Activated T-cell treated with anti-CD3 and anti-CD28 coated beads for 4 hours (primary cell): ENCODE measurements around the gene NEUROD2.

Source experiments
- DNase-seq: peaks from one replicate; pipeline ENCODE4 v3.0.0-alpha.2; 2020

NEUROD2 gene

DNA sequence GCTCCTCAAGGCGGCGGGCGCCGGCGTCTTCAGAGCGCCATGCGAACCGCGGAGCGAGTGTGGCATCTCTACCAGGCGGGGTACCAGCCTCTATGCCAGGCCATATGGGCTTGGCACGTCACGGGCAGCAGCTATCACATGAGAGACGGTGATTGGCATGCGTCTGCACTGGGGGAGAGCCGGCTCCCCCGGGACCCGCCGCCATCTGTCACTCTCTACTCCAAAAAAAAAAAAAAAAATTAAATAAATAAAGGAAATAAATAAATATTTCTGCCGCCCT lies at the start of gene NEUROD2:
Gene NEUROD2, minus strand, starts transcription at position 70 of the 280 bp plus-strand sequence. CDS start 1,321 bp downstream, outside the sequence.
- no peak for DNase-seq

DNA sequence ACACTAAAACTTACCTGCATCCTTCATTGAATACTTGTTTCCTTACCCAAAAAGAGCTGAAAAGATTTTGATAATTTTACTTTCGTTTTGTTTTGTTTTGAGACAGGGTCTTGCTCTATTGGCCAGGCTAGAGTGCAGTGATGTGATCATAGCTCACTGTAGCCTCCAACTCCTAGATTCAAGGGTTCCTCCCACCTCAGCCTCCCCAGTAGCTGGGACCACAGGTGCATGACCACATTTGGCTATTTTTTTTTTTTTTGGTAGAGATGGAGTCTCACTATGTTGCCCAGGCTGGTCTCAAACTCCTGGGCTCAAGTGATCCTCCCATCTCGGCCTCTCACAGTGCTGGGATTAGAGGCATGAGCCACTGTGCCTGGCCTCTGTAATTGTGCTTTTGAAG lies 47.4 kb upstream of the NEUROD2 start:
- DNase-seq, result no peak

DNA sequence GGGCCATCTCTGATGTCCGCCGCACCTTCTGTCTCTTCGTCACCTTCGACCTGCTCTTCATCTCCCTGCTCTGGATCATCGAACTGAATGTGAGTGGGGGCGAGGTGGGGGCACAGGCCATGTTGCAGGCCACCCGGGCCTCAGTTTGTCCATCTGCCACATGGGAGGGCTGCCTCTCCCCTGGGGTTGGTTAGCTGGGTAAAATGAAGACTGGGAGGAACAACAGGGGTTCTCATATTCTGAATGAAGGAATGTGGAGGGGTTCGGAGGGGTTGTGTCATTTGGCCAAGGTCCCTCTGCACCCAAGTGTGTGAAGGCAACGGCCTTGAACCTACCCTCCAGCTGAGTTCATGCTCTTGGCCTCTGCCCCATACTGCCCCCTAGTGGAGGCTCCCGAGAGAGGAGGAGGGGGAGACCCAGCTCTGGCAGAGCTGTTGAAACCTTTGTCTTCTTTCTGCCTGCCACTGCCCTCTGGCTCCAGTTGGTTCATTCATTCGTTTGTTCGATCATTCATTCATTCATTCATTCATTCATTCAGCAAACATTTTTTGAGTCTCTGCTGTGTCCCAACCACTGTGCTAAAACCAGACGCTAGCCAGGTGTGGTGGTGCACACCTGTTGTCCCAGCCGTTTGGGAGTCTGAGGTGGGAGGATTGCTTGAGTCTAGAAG lies 46.1 kb upstream of the NEUROD2 start:
- peak; percentile 72 for DNase-seq

DNA sequence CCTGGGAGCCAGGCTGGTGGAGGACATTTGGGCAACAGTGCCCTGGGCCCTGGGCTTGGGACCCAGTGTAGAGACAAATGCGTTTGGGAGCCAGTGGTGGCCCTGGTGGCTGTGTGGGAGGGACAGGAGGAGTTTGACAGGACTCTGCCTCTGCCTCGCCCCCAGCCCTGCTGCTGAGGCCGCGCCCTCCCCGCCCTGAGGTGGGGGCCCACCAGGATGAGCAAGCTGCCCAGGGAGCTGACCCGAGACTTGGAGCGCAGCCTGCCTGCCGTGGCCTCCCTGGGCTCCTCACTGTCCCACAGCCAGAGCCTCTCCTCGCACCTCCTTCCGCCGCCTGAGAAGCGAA lies 45.6 kb upstream of the NEUROD2 start:
- no peak for DNase-seq

DNA sequence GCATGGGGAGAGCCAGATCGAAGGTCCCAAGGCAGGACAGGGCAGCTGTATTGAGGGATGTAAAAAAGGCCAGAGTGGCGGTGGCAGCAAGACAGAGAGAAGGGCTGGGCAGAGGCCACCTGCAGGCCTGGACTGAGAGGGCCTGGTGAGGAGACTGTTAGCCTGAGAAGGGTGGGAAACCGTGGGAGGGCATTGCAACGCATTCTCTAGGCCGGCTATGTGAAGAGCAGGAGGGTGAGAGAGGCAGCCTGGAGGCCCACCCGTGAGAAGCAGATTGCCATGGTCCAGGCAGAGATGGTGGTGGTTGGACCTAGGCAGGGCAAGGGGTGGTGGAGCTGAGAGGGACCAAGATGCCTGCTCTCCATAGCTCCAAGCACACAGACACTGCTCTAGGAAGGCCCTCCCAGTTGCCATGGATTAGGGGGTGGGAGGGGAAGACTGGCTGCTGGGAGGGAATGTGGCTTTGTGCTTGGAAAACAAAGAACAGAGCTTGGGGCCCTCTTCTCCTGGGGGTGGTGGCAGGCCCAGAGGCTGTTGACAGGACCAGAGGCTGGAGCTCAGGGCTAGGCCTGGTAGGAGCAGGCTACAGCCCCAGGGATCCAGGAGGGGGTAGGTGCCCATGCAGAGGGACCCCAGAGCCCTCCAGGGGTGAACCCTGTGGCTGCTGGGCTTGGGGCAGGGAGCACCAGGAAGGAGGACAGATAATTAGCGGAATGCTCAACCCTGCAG lies 45.0 kb upstream of the NEUROD2 start:
- no peak for DNase-seq

DNA sequence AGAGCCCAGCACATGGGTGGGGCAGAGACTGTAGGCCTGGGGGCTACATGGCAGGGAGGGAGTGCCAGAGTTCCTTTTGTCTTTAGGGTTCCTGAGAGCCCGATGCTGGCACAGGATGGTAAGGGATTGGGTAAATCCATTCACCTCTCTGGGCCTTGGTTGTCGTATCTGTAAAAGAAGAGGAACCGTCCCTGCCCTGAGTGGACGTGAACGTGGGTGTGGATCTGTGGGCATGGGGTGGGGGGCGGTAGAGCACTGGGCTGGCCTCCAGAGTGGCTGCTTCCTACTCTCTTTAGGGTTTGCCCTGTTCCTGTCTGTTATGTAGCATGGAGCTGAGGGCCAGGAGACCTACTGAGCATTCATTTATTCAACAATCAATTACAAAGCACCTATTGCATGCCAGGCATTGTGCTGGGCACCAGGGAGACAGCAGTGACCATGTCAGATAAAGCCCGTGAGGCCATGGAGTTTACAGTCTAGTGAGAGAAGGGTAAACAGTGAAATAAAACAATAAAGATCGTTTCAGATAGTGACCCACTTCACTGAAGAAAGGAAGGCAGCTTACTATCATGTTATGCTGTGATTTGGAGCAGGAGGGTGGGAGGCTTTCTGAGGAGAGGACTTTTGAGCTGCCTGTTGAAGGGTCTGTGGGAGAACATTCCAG lies 44.3 kb upstream of the NEUROD2 start:
- no peak for DNase-seq

DNA sequence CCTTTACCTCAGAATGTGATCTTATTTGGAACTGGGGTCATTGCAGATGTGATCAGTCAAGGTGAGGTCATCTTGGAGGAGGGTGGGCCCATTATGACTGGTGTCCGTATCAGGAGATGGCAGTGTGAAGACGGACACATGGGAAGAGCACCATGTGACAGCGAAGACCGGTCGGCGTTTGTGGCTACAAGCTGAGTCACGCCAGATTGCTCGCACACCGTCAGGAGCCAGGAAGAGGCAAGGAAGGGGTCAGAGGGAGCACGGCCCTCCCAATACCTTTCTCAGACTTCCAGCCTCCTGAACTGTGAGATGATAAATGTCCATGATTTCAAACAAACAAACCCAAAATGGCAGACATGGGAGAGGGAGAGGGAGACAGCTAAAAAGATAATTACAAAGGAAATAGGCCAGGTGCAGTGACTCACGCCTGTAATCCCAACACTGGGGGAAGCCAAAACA lies 42.4 kb upstream of the NEUROD2 start:
- DNase-seq, result no peak

DNA sequence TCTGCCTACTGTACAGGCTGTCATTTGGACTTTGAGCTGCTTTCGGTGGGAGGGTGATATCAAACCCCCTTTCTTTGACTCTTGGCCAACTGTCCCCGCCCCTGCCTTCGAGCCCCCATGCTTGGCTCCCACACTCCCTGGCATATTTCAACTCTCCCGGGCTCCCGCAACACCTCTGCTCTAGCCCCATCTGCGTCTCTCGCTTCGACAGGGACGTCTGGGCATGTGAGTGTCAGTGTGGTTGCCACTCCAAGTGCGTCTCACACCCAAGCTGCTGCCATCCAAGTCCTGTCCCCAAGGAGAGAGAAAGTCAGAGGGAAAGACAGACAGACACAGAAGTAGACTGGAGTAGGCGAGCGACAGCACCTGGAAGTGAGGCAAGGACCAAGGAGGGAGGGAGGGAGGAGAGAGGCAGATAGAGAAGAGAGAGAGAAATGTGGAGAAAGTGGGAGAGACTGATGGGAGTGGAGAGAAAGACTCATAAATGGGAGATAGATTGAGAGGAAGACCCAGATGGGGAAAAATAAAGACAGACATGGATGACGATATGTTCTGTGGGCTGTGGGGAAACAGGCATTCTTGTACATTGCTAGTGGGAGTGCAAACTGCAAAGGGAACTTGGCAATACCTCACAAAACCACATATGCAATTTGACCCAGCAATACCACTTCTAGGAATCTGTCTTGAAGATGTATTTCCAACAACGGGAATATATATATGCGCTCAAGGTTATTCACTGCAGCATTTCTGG lies 41.1 kb upstream of the NEUROD2 start:
- DNase-seq, result no peak

DNA sequence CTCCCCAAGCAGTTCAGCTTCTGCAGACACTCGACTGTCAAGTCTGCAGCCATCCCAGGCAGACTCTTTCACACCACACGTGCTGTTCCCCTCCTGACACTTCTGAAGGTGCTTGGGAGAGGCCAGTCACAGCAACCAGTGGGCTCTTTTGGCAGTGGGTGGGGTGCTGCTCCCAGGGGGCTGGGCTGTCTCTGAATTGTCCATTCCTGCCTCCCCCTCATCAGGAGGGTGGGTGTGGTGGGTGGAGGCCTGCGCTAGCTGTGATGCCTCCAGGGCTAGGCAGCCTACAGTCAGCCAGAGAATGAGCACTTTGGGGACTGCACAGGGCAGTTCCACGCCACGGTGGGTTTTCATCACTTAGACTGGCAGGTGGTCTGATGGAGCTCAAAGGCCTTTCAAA lies 39.5 kb upstream of the NEUROD2 start:
- no peak for DNase-seq

DNA sequence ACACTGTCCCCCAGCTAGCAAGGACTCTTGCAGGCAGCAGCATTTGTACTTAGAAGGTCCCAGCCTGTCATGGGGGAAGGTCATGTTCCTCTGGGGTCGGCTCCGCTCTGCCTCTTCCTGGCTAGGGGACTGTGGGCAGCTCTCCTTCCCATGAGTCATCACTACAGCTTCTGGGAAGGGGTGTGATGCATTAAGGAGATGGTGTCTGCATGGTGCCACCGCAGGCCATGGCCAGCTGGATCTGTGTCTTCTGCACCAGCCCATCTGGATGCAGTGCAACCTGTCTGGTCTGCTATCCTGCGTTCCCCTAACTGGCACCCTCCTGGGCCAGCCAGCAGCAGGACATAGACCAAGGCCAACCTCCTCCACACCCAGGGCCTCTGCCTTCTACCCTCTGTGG lies 35.6 kb upstream of the NEUROD2 start:
- no peak for DNase-seq

DNA sequence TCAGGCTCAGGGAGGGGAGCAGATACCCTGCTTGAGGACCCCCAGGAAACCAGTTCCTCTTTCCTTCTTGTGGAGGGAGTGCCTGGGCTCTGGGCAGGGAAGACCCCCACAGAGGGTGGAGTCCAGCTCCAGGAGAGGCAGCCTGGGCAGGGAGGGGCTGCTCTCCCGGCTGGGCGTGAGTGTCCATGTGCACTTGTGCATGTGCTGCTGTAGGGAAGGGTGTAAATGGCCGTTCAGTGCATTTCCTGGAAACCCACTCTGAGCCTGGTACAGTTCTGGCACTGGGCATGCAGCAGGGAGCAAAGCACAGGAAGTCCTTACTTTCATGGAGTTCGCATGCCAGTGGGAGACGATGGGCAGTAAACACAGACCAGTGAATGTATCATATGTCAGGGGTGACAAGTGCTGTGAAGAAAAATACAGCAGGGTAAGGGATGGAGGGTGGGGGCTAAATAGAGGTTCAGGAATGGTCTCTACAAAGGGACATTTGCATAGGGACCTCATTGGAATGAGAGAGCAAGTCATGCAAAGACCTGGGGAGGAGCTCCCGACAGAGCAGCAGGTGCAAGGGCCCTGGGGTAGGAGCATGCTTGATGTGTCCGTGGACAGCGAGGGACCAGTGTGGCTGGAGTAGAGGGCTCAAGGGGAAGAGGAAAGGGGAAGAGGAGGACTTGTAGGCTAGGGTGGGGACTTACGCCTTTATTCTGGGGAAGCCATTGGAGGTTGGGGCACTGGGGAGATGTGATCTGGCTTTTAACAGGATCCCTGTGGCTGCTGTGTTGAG lies 34.8 kb upstream of the NEUROD2 start:
- DNase-seq, result no peak

DNA sequence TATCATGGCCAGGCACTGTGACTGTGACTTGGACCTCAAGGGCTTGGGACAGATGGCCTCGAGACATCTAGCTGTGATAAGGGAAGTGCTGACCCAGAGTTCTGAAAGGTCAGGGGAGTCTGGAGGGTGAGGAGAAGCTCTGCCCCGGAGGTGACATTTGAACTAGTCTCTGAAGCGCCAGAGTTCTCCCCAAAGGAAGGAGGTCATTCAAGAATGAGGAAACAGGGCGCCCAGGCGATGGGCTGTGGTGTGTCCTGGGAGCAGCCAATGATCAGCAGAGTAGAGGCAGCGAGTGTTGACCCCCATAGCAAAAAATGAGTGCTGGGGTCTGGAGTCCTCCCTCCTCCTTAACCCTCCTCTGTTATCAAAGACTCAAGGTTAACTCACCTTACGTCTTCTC lies 34.2 kb upstream of the NEUROD2 start:
- DNase-seq, result no peak

DNA sequence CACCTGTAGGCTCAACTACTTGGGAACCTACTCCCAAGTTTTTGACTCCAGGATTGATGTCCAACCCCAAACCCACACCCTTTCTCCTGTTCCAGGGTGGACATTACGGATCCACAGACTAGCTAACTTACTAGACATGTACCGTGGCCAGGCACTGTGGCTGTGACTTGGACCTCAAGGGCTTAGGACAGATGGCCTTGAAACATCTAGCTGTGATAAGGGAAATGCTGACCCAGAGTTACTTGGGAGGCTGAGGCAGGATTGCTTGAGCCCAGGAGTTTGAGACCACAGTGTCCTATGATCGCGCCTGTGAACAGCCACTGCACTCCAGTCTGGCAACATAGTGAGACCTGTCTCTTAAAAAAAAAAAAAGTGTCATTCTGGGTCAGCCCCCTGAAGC lies 33.4 kb upstream of the NEUROD2 start:
- no peak for DNase-seq

DNA sequence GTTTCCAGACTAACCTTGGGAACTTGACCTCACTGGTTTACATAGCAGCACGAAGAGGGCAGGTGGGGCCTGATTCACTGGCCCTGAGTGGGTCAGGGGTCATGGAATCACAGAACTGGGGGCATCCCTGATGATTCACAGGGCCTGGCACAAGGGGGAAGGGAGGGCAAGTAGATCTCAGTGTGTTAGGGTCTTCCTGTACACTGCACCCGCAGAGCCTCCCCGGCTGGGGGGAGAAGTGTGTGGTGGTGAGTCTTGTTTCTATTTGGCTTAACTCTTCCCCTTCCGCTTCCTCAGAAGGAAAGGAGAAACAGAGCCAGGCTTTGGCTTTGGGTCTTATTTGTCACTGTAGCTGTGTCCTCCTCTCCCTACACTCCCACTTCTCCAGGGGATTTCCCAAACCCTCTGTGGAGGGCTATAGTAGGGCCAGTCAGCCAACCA lies 32.9 kb upstream of the NEUROD2 start:
- no peak for DNase-seq

DNA sequence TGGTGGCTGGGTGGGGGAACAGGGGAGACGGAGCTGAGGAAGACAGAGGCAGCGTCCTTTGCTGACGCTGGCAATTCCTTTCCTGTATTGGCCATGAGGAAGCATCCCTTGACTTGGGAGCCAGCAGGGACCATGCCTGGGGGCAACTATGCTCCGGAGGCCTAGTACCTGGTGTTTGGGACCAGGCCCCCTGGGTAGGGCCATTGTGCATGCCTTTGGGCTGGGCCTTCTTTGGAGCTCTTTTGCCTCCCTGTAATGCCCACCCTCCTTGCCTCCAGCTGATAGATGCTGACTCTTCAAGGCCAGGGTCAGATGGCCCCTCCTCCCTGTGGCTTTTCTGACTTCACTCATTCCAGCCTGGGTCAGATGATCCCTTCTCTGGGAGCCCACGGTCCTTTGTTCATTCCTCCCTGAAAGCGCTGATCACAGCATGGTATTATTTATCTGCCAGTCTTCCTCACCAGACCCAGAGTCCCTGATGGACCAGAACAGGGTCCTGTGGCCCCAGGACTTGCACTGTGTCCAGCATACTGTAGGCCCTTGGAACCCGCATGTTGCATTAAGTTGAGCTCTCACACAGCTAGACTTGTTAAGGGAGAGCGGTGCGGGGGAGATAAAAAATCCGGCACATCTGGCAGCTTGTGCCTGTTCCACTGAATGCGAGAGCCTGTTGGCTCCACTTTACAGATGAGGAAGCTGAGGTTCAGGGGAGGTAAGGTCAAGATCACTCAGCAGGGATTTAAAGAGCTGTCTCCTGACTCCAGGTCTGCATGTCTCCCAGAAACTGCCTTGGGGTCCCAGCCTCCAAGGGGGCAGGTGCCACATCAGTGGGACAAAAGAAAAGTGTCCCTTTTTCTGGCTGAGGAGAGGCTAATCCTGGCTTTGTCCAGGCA lies 32.1 kb upstream of the NEUROD2 start:
- no peak for DNase-seq

DNA sequence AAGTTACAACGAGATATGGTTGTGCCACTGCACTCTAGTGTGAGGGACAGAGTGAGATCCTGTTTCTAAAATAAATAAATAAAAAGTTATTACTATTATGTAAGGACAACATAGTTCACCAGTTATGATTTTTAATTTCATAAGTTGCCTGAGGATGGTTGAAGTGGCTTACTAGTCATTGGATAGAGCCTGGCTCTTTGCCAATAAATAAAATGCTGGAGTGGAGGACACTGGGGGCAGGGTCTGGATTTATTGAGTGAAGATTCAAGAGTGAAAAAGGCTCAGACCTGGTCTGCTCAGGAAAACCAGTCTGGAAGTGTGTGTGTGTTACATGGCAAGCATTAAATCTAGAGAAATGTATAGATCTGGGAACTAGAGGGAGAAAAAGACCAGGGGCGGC lies 31.3 kb upstream of the NEUROD2 start:
- no peak for DNase-seq

DNA sequence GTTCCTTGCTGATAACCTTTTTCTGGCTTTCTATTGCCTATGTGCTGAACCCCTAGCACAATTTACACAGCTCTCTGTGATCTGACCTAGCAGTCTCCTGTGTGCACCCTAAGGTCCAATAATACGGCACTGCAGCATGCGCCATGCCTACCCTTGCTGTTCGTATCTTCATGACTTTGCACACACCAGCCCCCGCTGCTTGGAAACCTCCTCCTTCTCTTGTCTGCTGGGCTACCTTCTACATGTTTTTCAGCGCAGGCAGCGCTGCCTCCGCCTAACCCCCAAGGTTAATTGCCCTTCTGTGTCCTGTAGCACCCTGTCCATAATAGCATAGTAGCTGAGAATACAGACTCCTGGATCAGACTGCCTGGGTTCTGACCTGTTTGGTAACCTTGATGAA lies 30.6 kb upstream of the NEUROD2 start:
- no peak for DNase-seq

DNA sequence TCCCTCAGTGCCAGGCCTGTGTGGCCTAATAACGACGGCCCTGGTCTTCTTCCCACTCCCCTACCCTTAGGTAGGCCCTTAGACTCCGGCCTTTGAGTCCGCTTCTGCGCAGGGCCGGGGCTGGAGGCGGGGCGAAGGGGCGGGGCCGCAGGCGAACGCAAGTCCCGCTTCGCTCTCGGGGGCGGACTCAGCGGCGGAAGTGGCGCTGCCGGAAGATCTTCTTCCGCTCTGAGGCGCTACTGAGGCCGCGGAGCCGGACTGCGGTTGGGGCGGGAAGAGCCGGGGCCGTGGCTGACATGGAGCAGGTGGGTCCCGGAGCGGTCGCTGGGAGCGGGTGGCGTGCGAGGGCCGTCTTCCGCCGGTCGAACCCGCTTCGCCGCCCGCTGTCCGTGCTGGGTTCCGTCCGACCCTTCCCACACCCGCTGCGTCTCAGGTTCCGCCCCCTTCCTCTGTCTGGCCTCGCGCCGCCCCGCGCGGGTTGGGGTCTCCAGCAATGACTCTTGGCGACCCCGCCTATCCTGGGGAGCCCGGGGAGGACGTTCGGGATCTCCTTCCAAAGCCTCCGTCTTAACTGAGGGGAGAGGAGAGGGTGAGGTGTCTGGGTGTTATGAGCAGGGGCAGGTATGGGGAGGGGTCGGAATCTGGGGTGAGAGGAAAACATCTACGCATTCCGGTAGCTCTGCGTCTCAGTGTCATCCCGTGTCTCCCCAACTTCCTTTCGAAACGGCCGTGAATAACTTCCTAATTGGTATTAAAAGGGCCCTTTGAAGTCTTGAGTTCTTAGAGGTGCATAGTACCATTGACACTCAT lies 29.4 kb upstream of the NEUROD2 start, which contains the start of gene STARD3:
Gene STARD3, plus strand, starts transcription at position 218 of the 810 bp plus-strand sequence. CDS start 16,388 bp downstream, outside the sequence.
- peak; percentile 85 for DNase-seq

DNA sequence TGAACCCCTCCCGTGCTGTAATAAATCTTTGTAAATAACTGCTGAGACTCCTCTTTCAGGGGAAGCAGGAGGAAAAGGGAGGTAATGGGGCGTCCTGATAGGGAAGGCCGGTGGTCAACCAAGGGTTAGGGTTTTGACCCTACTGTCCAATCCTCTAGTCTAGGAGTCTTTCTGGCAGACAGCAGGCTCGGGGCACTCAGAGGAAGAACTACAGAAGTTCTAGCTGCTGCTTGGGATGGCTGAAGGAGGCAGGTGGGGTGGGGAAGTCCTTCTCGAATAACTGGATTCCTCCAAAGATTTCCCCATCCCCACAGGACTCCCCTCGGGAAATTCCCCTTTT lies 28.8 kb upstream of the NEUROD2 start:
- DNase-seq, result no peak

DNA sequence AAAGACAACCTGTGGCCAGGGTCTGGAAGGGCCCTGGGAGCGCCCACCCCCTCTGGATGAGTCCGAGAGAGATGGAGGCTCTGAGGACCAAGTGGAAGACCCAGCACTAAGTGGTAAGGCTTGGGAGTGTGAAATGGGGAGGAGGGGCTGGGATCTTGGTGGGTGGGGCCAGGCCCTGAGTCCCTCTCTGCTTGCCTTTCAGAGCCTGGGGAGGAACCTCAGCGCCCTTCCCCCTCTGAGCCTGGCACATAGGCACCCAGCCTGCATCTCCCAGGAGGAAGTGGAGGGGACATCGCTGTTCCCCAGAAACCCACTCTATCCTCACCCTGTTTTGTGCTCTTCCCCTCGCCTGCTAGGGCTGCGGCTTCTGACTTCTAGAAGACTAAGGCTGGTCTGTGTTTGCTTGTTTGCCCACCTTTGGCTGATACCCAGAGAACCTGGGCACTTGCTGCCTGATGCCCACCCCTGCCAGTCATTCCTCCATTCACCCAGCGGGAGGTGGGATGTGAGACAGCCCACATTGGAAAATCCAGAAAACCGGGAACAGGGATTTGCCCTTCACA lies 28.0 kb upstream of the NEUROD2 start:
- DNase-seq, result no peak
